Liver (tissue), 9 donors: Measurements from ENCODE around the gene CDH4. TPM values are rescaled to one million over a fixed set of nuclear protein-coding genes. Genes with fewer than 3 reads are reported as not detected.

Experiments
- DNase-seq: peaks from one replicate; pipeline ENCODE4 v3.0.0-alpha.2; 2017; ENCODE audit warnings: low spot score
- H3K27ac ChIP-seq, 2 donors: one replicate each; pipeline ENCODE4 v1.7.0; 2013; ENCODE audit warnings: inconsistent platforms in 2 of 2, low read length in 2 of 2, control low read depth in 1 of 2, low read depth in 1 of 2, mild to moderate bottlenecking in 1 of 2
- H3K27me3 ChIP-seq, 4 donors: one replicate each; pipeline versions ENCODE4 v1.6.1 to v1.7.0; 2013; ENCODE audit warnings: low read length in 3 of 4, inconsistent platforms in 1 of 4, mild to moderate bottlenecking in 1 of 4, moderate library complexity in 1 of 4; ENCODE audit not compliant: control insufficient read depth in 4 of 4, insufficient read depth in 4 of 4
- H3K36me3 ChIP-seq, 4 donors: one replicate each; pipeline versions ENCODE4 v1.6.1 to v1.7.0; 2013; ENCODE audit warnings: low read length in 3 of 4, mild to moderate bottlenecking in 3 of 4, low read depth in 1 of 4, moderate library complexity in 1 of 4; ENCODE audit not compliant: control insufficient read depth in 4 of 4, insufficient read depth in 3 of 4
- H3K4me1 ChIP-seq, 4 donors: one replicate each; pipeline versions ENCODE4 v1.6.1 to v1.7.0; 2013; ENCODE audit warnings: low read length in 3 of 4, mild to moderate bottlenecking in 3 of 4, moderate library complexity in 1 of 4; ENCODE audit not compliant: control insufficient read depth in 4 of 4, insufficient read depth in 4 of 4
- H3K4me3 ChIP-seq, 3 donors: one replicate each; pipeline versions ENCODE4 v1.6.1 to v1.7.0; 2013; ENCODE audit warnings: low read length in 3 of 3, control low read depth in 1 of 3, low read depth in 1 of 3, mild to moderate bottlenecking in 1 of 3
- H3K9ac ChIP-seq, 2 donors: one replicate each; pipeline ENCODE4 v1.7.0; 2013; ENCODE audit warnings: low read length in 2 of 2, mild to moderate bottlenecking in 2 of 2, moderate library complexity in 2 of 2, control low read depth in 1 of 2, low read depth in 1 of 2
- H3K9me3 ChIP-seq, 4 donors: one replicate each; pipeline versions ENCODE4 v1.6.1 to v1.7.0; 2013; ENCODE audit warnings: low read length in 3 of 4; ENCODE audit not compliant: control insufficient read depth in 4 of 4
- CTCF ChIP-seq: fragments of 150-350 bp; IDR thresholded peaks from 2 replicates; pipeline ENCODE4 v1.5.1; 2017; ENCODE audit warnings: improper control_type of control experiment, low read depth, low read length; ENCODE audit not compliant: missing input control
- EGR1 ChIP-seq, 2 donors: IDR thresholded peaks; 2 replicates each; pipeline ENCODE4 v1.6.1; 2016 to 2018; ENCODE audit warnings: antibody characterized with exemption in 2 of 2, low read depth in 2 of 2
- FOXA1 ChIP-seq: IDR thresholded peaks from 2 replicates; pipeline ENCODE4 v1.6.1; 2016; ENCODE audit warnings: antibody characterized with exemption
- GABPA ChIP-seq, 2 donors: IDR thresholded peaks in 1 of 2; conservative IDR thresholded peaks in 1 of 2; 2 replicates each; pipeline ENCODE4 v1.6.1; 2016; ENCODE audit warnings: antibody characterized with exemption in 2 of 2, mild to moderate bottlenecking in 1 of 2, moderate library complexity in 1 of 2
- JUND ChIP-seq, 2 donors: IDR thresholded peaks; 2 replicates each; pipeline ENCODE4 v1.6.1; 2016; ENCODE audit warnings: antibody characterized with exemption in 2 of 2
- MAX ChIP-seq: IDR thresholded peaks from 2 replicates; pipeline ENCODE4 v1.6.1; 2016; ENCODE audit warnings: antibody characterized with exemption
- NR2F2 ChIP-seq: IDR thresholded peaks from 2 replicates; pipeline ENCODE4 v1.6.1; 2016; ENCODE audit warnings: antibody characterized with exemption
- RAD21 ChIP-seq, 2 donors: IDR thresholded peaks; 2 replicates each; pipeline ENCODE4 v1.6.1; 2016; ENCODE audit warnings: antibody characterized with exemption in 2 of 2, mild to moderate bottlenecking in 2 of 2
- REST ChIP-seq: IDR thresholded peaks from 2 replicates; pipeline ENCODE4 v1.6.1; 2016; ENCODE audit warnings: antibody characterized with exemption, mild to moderate bottlenecking
- SP1 ChIP-seq: IDR thresholded peaks from 2 replicates; pipeline ENCODE4 v1.6.1; 2018; ENCODE audit warnings: antibody characterized with exemption, mild to moderate bottlenecking
- WGBS: extraction: QIAGEN DNeasy Blood & Tissue Kit; methylation state at CpG from one replicate; pipeline ENCODE4 v1.1.7; 2013; 5-methylcytosine and 5-hydroxymethylcytosine counted together
- polyA plus RNA-seq, 2 donors: library from polyadenylated mRNA; stranded (reverse) in 1 of 2; unstranded in 1 of 2; fragments of 200-250 nt in 1 of 2; fragments of >200 nt in 1 of 2; fragmentation: Nextera tagmentation in 1 of 2; extraction: Ambion mirVana in 1 of 2; gene quantifications; one replicate each; pipeline versions ENCODE4 v1.2.1 to v1.2.3, GENCODE V29; 2013 to 2015
- total RNA-seq, 2 donors: library from RNA; depleted of rRNA; stranded (reverse); fragments of >200 nt; gene quantifications; one replicate each; pipeline ENCODE4 v1.2.3, GENCODE V29; 2014
- donor health status: healthy.
- donor health status: healthy.
- donor health status: healthy.
- donor health status: healthy.
- donor health status: healthy.

CDH4 gene
- total and polyA plus RNA-seq, 4 donors, result 0.03 to 0.25 (median 0.19) TPM; not detected in 1

- H3K27me3 ChIP-seq, result peaks cover 0 to 8% (median 0%) of the 10 kb centered on the region in 4 donors
- TF ChIP-seq NR2F2, result no peak
- no peak for TF ChIP-seq MAX
- TF ChIP-seq REST, result no peak
- TF ChIP-seq SP1, result no peak
- no peak for TF ChIP-seq GABPA (IDR thresholded peaks at IDR 0.05 in 1 of 2, conservative IDR thresholded peaks at IDR 0.05 in 1 of 2)
- no peak for TF ChIP-seq JUND (IDR thresholded peaks at IDR 0.05)
- TF ChIP-seq FOXA1, result no peak
- 79% methylated on average over 17 of the region's 17 CpGs for WGBS
- no peak overlapping the region for H3K4me3 ChIP-seq
- H3K9ac ChIP-seq, result no peak overlapping the region
- no peak overlapping the region for H3K27ac ChIP-seq
- no peaks in the 10 kb centered on the region for H3K4me1 ChIP-seq
- no peak for DNase-seq
- peaks cover 0 to 5% (median 0%) of the 10 kb centered on the region in 4 donors for H3K9me3 ChIP-seq
- no peaks in the 10 kb centered on the region for H3K36me3 ChIP-seq
These were observed 386.9 kb downstream of the CDH4 start for GRCh38 chr20:61638802-61639585.

GRCh38 chr20:61640131-61640870, 388.2 kb downstream of the CDH4 start:
- Histone ChIP-seq H3K9me3 (peaks cover 0 to 5% (median 0%) of the 10 kb centered on the region in 4 donors), H3K27me3 (peaks cover 0 to 8% (median 0%) of the 10 kb centered on the region in 4 donors), H3K27ac (no peak overlapping the region), H3K4me3 (no peak overlapping the region), H3K9ac (no peak overlapping the region), H3K36me3 (no peaks in the 10 kb centered on the region), H3K4me1 (no peaks in the 10 kb centered on the region)
- TF ChIP-seq EGR1 (IDR thresholded peaks at IDR 0.05; ENCODE audit: low read depth in 2 of 2) (no peak), CTCF (no peak), RAD21 (IDR thresholded peaks at IDR 0.05) (no peak)
- DNase-seq, result no peak
- WGBS, result 73% methylated on average over 23 of the region's 23 CpGs
